Embryonic facial prominence (tissue), 1 donor: ENCODE measurements around the gene PCSK4.
"Not testable (repeated sequence)": the region's sequence is repeated elsewhere in the genome, so short reads cannot be mapped to it uniquely, and the experiment has no call there.

ENCODE experiments used
- DNase-seq: peaks from one replicate; pipeline ENCODE4 v3.0.0-alpha.2; 2016; ENCODE audit errors: extremely low spot score

The PCSK4 gene

GRCh38 chr19:1453525-1454364 is 36.4 kb downstream of the PCSK4 start:
- DNase-seq = no peak

- DNase-seq = no peak
Observed at GRCh38 chr19:1452802-1453524, 37.2 kb downstream of the PCSK4 start.

GRCh38 chr19:1451916-1452801 is 38.0 kb downstream of the PCSK4 start:
- DNase-seq = no peak

GRCh38 chr19:1450735-1451731 is 39.1 kb downstream of the PCSK4 start:
- DNase-seq = no peak

GRCh38 chr19:1449467-1450442 is 40.4 kb downstream of the PCSK4 start, which contains the start of gene APC2:
TSS of gene APC2 (plus strand) at chr19:1450121. CDS start at chr19:1453002, 2,881 bp downstream.
- no peak for DNase-seq

- no peak for DNase-seq
Observed at GRCh38 chr19:1447944-1448343, 42.2 kb downstream of the PCSK4 start.

- DNase-seq = no peak
Observed at GRCh38 chr19:1447504-1447903, 42.6 kb downstream of the PCSK4 start.

- DNase-seq = no peak
Observed at GRCh38 chr19:1446713-1447481, 43.3 kb downstream of the PCSK4 start.

- no peak for DNase-seq
Observed at GRCh38 chr19:1445932-1446712, 44.0 kb downstream of the PCSK4 start.

- DNase-seq = no peak
Observed at GRCh38 chr19:1445185-1445931, 44.8 kb downstream of the PCSK4 start.

GRCh38 chr19:1441677-1442438 is 48.3 kb downstream of the PCSK4 start:
- DNase-seq = no peak

GRCh38 chr19:1441022-1441426 is 49.1 kb downstream of the PCSK4 start:
- DNase-seq = no peak

- no peak for DNase-seq
Observed at GRCh38 chr19:1440418-1440801, 49.7 kb downstream of the PCSK4 start.

GRCh38 chr19:1439525-1440417 is 50.4 kb downstream of the PCSK4 start:
- DNase-seq = not testable (repeated sequence)

- DNase-seq = no peak
Observed at GRCh38 chr19:1438933-1439354, 51.2 kb downstream of the PCSK4 start.
